Esophagus muscularis mucosa (tissue), 3 donors: ENCODE data around the gene ZFYVE27.

Experiments
- POLR2A ChIP-seq: fragments of 450-650 bp; IDR thresholded peaks from one replicate; pipeline ENCODE4 v1.6.1; 2017; ENCODE audit warnings: antibody characterized with exemption, moderate library complexity, mild to moderate bottlenecking, low read depth
- POLR2AphosphoS5 ChIP-seq, 2 donors: sonication (generic); formaldehyde crosslinking; IDR thresholded peaks; one replicate each; pipeline ENCODE4 v1.6.1; 2017; ENCODE audit warnings: antibody characterized with exemption in 2 of 2
- TF ChIP-seq, protein P1 (sequence below), 3 experiments: fragments of 200-600 bp in 2 of 3; fragments of 450-650 bp in 1 of 3; sonication (generic) in 2 of 3; IDR thresholded peaks; one replicate each; pipeline ENCODE4 v1.5.1; 2017 to 2019; ENCODE audit warnings: antibody characterized with exemption in 3 of 3, mild to moderate bottlenecking in 2 of 3, moderate library complexity in 1 of 3

DNA sequence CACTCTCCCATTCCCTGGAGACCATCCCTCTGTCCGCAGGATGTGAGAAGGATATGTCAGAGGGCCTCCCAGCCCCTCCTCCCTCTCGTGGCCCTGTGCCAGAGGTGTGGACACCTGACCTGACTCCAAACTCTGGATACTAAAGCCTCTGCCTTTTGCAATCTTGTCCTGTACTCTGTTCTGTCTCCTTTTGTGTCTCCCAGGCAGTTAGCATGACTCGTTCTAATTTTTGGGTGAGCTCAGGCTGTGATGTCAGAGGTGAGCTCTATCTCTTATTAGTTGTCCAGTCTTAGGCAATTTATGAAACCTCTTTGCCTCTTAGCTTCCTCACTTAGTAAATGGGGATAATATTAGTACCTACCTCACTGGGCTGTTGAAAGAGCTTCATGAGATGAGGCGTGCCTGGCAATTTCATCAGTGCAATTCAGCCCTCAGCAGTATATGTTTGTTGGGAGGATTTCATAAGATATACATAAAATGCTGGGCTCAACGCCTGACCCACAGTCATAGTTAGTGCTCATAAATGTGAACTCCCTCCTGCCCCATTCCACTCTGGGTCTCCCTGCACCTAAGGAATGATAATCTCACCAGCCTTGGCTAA is 12.5 kb upstream of the ZFYVE27 start:
- TF ChIP-seq, protein P1, sequence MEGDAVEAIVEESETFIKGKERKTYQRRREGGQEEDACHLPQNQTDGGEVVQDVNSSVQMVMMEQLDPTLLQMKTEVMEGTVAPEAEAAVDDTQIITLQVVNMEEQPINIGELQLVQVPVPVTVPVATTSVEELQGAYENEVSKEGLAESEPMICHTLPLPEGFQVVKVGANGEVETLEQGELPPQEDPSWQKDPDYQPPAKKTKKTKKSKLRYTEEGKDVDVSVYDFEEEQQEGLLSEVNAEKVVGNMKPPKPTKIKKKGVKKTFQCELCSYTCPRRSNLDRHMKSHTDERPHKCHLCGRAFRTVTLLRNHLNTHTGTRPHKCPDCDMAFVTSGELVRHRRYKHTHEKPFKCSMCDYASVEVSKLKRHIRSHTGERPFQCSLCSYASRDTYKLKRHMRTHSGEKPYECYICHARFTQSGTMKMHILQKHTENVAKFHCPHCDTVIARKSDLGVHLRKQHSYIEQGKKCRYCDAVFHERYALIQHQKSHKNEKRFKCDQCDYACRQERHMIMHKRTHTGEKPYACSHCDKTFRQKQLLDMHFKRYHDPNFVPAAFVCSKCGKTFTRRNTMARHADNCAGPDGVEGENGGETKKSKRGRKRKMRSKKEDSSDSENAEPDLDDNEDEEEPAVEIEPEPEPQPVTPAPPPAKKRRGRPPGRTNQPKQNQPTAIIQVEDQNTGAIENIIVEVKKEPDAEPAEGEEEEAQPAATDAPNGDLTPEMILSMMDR (IDR thresholded peaks at IDR 0.05), result no peak
- peak; percentile 51 to 64 for TF ChIP-seq POLR2AphosphoS5 (IDR thresholded peaks at IDR 0.05)
- no peak for TF ChIP-seq POLR2A
